Cardiac septum (tissue), 1 donor: ENCODE results near the gene UMPS. TPM values are rescaled to one million over a fixed set of nuclear protein-coding genes. Genes with fewer than 3 reads are reported as not detected.

ENCODE experiments used
- DNase-seq: peaks from one replicate; pipeline ENCODE4 v3.0.0-alpha.2; 2020; ENCODE audit warnings: low spot score
- intact Hi-C: fragments of 100-400 bp; cut with DNase I; formaldehyde crosslinking; loops from one replicate; pipeline ENCODE4 v1.14.0; 2022
- long read RNA-seq: library from polyadenylated mRNA; unstranded; transcript quantifications from one replicate; pipeline ENCODE4 v2.0.0, GENCODE V29; 2021
- total RNA-seq: library from RNA; stranded (reverse); fragmentation: NEBNext Ultra II Directional; extraction: Animal tissue kit (Norgen Biotek cat#: 25700); gene quantifications from one replicate; pipeline ENCODE4 v1.2.1, GENCODE V29; 2021
- donor health status: DM: no; HTN: no; CAD: no.

Gene UMPS
- total RNA-seq = 13.5 TPM
- long read RNA-seq, full-length matches to known transcripts = 9 of 11 reads
- long read RNA-seq, partial matches to known transcripts = 0 of 11 reads
- long read RNA-seq, other reads (novel, unspliced or antisense) = 2 of 11 reads

DNA sequence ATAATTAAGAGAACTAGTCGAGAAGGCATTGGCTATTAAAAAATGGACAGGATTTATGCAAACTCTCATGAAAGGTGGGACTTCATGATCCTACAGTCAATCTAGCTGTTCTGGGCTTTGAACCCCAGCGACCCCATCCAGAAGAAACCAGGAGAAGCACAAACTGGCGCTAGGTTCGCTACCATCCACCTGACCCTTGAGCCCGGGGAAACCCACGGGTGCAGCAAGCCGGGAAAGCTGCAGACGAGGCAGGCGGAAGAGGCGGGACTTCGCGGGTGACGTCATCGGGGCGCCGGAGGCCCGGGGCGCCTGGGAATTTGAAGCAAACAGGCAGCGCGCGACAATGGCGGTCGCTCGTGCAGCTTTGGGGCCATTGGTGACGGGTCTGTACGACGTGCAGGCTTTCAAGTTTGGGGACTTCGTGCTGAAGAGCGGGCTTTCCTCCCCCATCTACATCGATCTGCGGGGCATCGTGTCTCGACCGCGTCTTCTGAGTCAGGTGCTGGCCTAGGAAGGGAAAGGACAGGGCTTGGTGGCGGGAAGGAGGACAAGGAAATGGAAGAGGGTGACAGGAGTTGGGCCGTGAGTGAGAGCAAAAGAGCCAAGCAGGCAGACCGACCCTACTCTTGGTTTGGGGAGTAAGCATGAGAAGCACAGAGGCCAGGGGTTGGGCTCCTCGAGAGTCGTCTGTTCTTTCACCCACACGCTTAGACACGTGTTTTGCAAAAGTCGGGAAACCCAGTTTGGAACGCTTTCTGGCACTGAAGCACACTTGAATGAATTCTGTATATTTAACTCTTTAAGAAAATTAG is at the start of gene UMPS:
Gene UMPS, plus strand, starts transcription at position 324 of the 812 bp plus-strand sequence. Its CDS starts 20 bp downstream, at position 344.
- peak; percentile 95 for DNase-seq
- intact Hi-C loops = no loop called here

DNA sequence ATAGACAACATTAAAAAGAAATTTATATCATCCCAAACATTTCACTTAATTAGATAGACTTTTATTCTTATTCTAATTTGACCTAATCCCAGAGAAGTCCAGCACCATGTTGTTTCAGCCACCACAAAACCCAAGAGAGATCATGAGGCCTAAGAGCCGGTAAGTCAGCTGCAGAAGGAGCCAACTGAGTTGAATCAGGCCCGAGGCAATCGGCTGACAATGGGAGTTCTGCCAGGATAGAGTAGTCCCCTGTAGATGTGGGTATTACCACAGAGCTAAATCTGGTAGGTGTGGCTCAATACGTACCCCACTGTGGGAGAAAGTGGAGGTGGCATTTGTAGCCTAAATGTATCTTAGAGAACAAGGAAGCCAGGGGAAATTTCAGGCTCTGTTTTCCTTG is 49.7 kb upstream of the UMPS start:
- intact Hi-C loops = no loop called here
- no peak for DNase-seq

DNA sequence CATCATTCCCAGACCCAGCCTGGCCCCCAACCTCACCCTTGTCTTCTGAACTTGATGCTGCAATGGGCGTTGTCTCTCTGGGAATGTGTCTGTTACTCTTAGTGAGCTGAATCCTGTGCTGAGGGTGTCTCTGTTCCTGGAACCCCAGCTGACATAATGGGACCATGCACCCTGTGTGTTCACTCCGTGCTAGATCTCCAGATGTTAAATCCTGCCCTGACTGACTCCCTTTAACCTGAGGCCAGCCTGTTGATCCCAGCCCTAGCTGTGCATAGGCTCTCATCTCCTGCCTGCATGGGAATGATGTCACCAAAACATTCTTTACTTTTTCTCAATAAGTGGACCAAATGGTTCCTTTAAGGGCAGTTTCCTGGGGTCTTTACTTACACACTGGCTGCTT is 48.0 kb upstream of the UMPS start:
- no peak for DNase-seq
- intact Hi-C loops = no loop called here

DNA sequence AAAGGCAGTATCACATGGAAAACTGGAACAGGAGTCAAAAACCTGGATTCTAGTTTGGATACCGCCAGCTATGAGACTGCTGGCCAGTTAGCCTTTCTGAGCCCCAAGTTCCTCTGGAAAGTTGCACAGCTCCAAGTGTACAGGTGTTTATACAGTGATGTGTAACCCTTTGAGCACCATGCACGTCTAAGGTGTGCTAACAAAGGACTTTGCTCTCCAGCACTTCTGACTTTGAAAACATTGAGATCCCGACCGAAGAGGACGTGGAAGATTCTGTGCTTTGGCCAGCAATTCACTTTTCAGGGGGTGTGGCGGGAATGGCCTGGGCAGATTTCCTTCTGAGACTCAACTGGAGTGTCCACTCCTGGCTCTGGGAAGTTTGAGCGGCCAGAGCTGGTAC is 45.8 kb upstream of the UMPS start:
- intact Hi-C loops = no loop called here

DNA sequence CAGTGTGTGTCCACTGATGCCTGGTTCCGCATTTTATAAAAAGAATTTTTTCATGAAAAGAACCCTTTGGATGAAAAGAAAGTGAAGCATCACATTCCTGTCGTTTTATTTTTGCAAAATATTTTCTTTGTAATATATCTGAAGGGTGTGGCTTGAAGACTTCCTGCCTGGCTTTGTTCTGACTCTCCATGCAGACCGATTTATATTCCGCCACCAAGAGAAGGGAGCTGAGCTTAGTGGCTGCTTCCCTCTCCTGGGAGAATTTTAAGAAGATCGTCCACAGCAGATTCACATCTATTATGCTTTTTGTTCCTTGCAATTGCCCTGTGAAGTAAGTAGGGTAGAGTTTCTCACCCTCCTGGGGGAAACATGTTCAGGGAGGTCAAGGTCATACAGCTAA is 45.2 kb upstream of the UMPS start:
- intact Hi-C loops = no loop called here
- no peak for DNase-seq

More for the DNA sequence above, 45.8 kb upstream of the UMPS start:
- no peak for DNase-seq

DNA sequence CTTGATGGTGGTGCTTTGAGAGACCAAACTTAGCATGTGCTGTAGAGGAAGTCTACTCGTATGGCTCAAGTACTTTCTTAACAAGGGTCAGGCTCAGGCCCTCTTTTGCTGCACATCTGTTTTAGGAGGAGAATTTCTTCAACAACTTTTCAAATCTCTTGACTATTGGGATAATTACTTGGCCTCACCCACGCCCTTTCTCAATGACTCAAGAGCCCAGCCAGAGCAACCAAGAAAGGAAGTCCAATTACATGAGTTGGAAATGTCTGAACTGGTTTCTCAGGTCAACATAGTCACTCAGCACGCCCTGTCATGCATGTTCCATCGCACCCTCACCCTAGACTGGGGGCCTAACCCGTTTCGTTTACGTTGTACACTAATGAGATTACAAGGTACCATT is 44.8 kb upstream of the UMPS start:
- DNase-seq = no peak
- intact Hi-C loops = no loop called here

DNA sequence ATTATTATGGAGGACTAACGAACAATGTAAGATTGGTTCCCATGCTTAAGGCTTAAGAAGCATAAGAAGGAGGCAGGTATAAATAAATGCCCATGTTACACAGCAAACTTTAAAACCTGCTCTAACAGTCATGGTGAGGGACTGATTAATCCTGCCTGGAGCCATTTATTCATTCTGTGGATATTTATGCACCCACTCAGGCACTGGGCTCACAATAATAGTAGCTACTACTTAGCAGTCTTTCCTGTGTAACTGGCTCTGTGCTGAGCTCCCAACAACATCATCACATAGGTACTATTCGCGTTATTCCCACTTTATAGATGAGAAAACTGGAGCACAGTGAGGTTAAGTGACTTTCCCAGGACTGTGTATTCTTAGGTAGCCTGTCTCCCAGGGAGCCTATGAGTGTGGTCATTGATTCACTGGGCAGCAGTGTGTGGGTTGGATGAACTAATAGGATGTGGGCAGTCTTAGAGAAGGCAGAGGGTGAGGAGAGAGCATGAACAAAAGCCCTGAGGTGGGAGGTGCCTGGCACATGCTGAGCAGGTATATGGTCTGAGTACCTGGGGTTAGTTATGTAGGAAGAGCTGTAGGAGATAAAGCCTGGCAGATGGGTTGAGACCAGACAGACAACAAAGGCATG is 44.1 kb upstream of the UMPS start:
- DNase-seq = no peak
- intact Hi-C loops = no loop called here

DNA sequence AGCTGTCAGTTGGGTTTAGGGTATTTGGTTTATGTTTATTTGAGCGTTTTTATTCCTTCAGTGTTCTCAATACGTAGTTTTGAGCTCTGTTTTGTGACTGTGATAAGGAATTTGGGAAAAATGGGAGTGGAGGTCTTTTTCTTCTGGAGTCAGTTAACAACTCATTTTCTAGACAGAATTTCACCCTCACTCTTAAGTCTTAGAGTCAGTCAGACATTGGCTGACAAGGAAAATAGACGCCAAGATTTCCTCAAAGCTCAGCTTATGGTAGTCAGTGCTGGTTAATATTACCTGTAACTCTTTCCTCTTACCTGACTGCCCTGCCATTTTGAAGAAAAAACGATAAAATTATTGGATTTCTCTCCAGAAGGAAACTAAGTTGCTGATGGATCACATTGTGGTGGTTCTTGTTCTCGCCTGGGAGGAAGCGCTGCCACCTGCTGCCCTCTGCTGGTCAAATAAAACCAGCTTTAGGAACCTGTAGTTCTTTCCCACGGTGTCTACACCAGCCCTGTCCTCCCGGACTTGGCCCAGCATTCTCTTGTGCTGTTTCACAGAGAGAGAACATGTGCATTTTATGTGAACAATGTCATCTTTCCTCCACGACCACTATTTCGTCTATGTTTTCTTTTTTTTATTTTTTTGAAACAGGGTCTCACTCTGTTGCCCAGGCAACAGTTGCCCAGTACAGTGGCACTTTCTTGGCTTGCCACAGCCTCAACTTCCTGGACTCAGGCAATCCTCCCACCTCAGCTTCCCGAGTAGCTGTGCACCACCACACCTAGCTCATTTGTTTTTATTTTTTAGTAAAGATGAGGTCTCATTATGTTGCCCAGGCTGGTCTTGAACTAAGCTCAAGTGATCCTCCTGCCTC is 41.4 kb upstream of the UMPS start:
- intact Hi-C loops = loop anchor here (1.0 kb wide), 1 partner anchor 124 kb away; no protein-coding TSS in a partner anchor
- DNase-seq = no peak

DNA sequence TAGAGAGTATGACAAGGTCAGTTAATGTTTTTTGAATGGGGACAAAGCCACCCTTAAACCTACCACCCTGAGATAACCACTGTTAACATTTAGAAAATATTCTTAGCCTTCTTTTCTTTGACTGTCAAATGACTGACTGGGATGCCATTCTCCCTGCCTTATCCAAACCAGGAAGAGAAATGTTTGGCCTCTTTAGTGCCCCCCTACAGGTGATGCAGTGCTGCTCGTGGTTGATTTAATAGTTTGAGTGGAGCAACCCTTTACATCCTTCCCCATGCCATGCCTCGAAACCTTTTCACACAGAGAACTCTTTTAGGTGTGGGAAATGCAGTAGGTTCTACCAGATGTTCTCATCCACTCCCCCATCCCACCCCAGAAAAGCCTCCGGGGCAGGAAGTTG is 38.7 kb upstream of the UMPS start:
- DNase-seq = no peak
- intact Hi-C loops = no loop called here

DNA sequence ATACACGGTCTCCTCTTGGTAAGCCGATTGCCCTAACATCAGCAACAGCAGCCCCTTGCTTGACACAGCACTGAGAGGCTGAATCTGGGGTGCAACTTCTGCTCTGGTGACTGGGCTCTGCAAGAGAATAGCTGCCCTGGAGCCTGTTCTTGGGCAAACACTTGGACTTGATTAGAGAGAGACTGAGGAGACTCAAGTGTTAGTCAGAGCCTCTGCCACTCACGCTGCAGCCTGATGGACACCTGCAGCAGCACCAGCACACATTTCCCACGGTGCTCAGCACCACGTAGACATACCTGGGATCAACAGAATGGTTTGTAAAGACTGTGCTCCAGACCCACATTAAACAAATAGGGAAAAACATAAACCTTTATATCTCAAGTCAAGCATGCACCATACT is 35.8 kb upstream of the UMPS start:
- intact Hi-C loops = no loop called here
- no peak for DNase-seq

DNA sequence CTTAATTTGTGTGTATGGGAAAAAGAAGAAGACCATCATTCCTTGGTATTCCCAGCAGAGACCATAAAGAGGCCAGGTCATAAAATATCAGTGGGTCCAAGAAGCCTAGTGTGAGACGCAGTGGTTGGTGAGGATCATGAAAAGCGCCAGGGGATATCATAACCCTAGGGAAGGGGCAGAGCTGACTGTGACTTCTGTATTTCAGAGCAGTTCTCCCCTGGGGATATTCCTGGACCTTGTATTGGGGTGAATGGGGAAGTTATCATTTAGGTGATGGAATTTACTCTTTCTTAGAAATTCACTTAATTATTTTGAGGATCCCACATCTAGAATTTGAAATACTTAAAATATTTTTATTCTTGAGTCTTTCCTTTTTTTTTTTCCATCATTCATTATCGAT is 34.9 kb upstream of the UMPS start:
- intact Hi-C loops = no loop called here
- DNase-seq = no peak

DNA sequence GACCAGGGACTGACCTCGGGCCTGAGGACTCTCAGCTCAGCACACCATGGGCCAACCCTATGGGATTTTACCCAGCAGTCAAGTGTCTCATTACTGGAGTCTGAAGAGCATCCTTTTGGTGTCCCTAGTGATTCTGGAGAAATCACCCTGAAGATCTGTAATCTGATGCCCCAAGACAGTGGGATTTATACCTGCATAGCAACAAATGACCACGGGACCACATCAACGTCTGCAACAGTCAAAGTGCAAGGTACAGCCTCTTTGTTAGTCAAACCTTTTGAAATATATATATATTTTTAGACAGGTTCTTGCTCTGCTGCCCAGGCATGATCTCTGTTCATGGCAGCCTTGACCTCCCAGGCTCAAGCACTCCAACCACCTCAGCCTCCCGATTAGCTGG is 34.2 kb upstream of the UMPS start:
- intact Hi-C loops = no loop called here
- DNase-seq = no peak

DNA sequence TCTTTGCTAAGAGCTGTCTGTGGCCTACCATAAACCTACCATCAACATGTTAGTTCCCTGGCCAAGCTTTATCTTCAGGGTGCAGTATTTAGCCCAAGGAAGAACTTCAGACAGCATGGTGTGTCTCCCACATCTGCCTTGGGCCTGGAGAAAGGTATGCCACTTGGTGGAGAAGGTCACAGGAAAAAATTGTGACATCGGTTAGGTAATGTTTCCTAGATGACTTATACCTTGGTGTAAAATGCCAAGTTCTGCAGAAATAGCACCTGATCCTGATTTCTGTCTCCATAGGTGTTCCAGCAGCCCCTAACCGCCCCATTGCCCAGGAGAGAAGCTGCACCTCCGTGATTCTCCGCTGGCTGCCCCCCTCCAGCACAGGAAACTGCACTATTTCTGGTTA is 33.0 kb upstream of the UMPS start:
- intact Hi-C loops = no loop called here
- DNase-seq = no peak

DNA sequence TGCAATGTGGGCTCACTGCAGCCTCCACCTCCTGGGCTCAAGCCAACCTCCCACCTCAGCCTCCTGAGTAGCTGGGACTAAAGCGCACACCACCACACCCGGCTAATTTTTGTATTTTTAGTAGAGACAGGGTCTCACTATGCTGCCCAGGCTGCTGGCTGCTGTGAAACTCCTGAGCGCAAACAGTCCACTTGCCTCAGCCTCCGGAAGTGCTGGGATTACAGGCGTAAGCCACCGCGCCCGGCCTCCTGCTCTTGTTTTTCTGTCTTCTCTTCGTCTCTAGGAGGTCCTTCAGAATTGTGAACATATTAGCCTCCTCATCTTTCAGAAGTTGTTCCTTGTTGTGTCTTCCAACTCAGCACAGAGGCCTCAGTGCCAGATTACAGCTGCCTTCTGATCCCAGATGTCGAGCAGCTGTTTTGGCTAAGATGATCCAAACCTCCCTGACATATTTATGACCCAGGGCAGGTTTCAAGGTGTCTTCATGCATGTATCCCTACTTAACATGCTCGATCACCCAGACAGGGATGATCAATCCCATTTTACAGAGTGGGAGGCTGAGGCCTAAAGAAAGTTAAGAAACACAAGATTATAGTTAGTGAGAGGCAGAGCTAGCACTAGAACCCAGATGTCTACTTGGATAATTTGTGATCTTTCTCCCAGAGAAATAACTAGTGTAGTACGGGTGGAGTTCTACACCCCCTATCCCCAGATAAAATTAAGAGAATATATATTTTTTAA is 32.1 kb upstream of the UMPS start:
- intact Hi-C loops = no loop called here
- no peak for DNase-seq

DNA sequence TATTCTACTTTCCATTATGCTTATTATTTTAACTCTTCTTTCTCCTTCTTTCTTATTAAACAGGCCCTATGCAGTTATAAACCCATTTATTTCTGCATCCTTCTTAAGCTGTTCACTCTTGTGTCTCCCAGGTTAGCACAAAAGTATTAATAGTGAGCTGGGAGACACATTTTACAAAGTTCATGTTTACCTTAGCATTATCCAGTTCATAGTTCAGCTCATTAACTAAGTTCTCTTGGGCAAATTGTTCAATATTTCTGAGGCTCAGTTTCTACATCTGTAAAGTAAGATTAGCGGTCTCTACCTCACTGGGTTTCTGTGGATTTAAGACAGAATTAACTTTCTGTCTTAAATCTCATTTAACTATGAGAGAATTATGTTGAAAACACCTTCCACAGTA is 31.2 kb upstream of the UMPS start:
- intact Hi-C loops = no loop called here
- no peak for DNase-seq

DNA sequence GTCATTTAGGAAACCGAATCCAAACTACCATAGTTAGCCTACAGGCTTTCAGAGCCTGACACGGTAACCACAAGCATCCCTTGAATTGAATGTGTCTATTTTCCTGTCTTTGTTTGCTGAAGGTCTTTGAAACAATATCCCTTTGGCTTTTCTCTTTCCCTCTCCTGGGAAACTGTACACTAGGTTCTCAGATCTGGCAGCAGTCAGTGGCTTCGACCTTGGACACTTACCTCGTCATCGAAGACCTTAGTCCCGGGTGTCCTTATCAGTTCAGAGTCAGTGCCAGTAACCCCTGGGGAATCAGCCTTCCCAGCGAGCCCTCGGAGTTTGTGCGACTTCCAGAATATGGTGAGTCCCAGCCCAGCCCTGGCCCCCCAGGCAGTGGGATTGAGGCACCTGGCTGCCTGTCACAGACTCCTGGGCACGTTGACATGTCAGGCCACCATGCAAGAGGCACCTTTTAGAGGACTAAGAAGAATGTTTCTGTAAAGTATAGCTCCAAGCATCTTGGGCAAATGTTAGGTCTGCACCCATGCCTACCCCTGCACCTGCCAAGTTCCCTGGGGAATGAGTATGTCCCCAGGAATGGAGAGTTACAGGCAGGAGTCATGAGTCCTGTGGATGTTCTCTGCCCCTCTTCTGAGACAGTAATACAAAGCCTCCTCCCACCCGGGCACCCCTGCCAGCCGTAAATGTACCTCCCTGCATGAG is 30.4 kb upstream of the UMPS start:
- DNase-seq = no peak
- intact Hi-C loops = no loop called here

DNA sequence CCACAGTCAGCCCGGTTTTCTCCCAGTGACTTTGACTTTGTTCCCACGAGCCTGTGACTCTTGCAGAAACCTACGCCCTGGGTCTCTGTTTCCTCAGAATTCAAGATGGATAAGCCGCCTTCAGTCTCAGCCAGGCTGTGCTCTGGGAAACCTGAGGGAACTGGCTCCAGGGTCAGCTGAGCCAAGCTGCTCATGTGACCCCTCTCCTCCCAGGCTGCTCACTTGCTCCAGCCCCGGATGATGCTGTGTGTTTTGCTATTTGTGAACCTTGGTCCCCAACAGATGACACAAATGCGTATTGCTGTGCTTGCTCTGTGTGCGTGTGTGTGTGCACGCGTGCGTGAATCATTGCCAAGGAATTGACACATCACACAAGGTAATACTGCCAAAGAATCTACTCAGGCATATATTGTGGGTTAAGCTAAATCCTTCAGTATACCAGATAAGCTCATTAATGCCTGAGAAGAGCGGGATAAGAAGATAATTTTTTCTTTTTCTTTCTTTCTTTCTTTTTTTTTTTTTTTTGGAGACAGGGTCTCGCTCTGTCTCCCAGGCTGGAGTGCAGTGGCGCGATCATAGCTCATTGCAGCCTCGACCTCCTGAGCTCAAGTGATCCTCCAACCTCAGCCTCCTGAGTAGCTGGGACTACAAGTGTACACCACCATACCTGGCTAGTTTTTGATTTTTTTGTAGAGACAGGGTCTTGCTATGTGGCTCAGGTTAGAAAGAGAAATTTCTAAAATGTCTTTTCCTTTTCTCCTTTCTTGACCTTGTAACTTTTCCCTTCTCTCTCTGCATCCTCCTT is 29.2 kb upstream of the UMPS start:
- DNase-seq = no peak
- intact Hi-C loops = no loop called here

DNA sequence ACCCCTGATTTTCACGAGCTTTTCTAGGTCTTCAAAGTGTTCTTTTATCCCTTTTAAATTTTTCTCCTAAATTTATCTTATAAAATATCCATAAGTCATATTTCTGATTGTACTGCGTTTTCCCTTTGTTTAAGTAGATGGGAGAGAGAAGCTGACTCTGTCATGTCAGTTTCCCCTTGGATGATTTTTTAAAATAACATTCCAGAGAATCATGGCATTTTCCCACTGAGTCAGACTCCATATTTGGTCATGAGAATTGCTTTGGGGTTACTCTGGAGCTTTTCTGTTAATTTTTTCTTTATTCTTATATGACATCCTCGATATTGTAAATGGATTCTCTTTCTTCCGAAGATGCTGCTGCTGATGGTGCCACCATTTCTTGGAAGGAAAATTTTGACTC is 28.6 kb upstream of the UMPS start:
- no peak for DNase-seq
- intact Hi-C loops = no loop called here
